Measurements from ENCODE around the gene SBNO1.
A peak's percentile ranks its signal among the peaks of the same experiment; 100 is the strongest.

Gene SBNO1

GRCh38 chr12:123271001-123271668, 93.5 kb downstream of the SBNO1 start:
- TF ChIP-seq Cebpa-rat (IDR thresholded peaks at IDR 0.05), result no peak
- Histone ChIP-seq H3K4me2 (peak overlapping the region; percentile 95 to 100 (median 99)), H3K4me3 (peak overlapping the region; percentile 89 to 100 (median 98))

GRCh38 chr12:123270214-123271000, 94.2 kb downstream of the SBNO1 start:
- Histone ChIP-seq H3K36me3 (peaks cover 12 to 25% (median 19%) of the 10 kb centered on the region in 11 experiments; a peak in 20 of 22 replicates), H3K4me1 (peaks cover 34 to 52% (median 46%) of the 10 kb centered on the region in 10 experiments), H4K20me1 (peaks cover 0 to 38% (median 11%) of the 10 kb centered on the region in 11 experiments; a peak in 9 of 22 replicates), H3K4me2 (peak overlapping the region; percentile 95 to 100 (median 99)), H3K9ac (peak overlapping the region; percentile 92 to 100 (median 96)), H3K27me3 (no peaks in the 10 kb centered on the region), H3K9me3 (replicated peaks in 1 of 11) (no peaks in the 10 kb centered on the region), H3K4me3 (peak overlapping the region; percentile 89 to 100 (median 98)), H3K27ac (peak overlapping the region; percentile 89 to 98 (median 94))
- TF ChIP-seq Cebpa-rat (IDR thresholded peaks at IDR 0.05), result no peak

More at GRCh38 chr12:123271001-123271668, 93.5 kb downstream of the SBNO1 start:
- Histone ChIP-seq H3K27me3 (no peaks in the 10 kb centered on the region), H3K36me3 (peaks cover 5 to 17% (median 12%) of the 10 kb centered on the region in 11 experiments; a peak in 17 of 22 replicates), H3K27ac (peak overlapping the region; percentile 89 to 98 (median 94)), H3K9ac (peak overlapping the region; percentile 92 to 100 (median 96)), H4K20me1 (peaks cover 0 to 31% (median 10%) of the 10 kb centered on the region in 11 experiments; a peak in 8 of 22 replicates), H3K4me1 (peaks cover 34 to 50% (median 44%) of the 10 kb centered on the region in 10 experiments), H3K9me3 (replicated peaks in 1 of 11) (no peaks in the 10 kb centered on the region)

GRCh38 chr12:123269896-123270213, 94.8 kb downstream of the SBNO1 start:
- H3K4me2 ChIP-seq, result peak overlapping the region; percentile 95 to 100 (median 99)
- peak overlapping the region; percentile 89 to 98 (median 94) for H3K27ac ChIP-seq
- peaks cover 0 to 44% (median 13%) of the 10 kb centered on the region in 11 experiments; a peak in 11 of 22 replicates for H4K20me1 ChIP-seq
- no peak for TF ChIP-seq Cebpa-rat (IDR thresholded peaks at IDR 0.05)
- H3K9ac ChIP-seq, result peak overlapping the region; percentile 92 to 100 (median 96)
- H3K4me3 ChIP-seq, result peak overlapping the region; percentile 89 to 100 (median 98)
- H3K27me3 ChIP-seq, result no peaks in the 10 kb centered on the region
- peaks cover 34 to 52% (median 46%) of the 10 kb centered on the region in 10 experiments for H3K4me1 ChIP-seq
- peaks cover 17 to 30% (median 25%) of the 10 kb centered on the region in 11 experiments; a peak in 21 of 22 replicates for H3K36me3 ChIP-seq
- no peaks in the 10 kb centered on the region for H3K9me3 ChIP-seq (replicated peaks in 1 of 11)

GRCh38 chr12:123269395-123269892, 95.2 kb downstream of the SBNO1 start:
- no peaks in the 10 kb centered on the region for H3K9me3 ChIP-seq (replicated peaks in 1 of 11)
- H3K36me3 ChIP-seq, result peaks cover 21 to 34% (median 29%) of the 10 kb centered on the region in 11 experiments; a peak in 21 of 22 replicates
- no peak for TF ChIP-seq Cebpa-rat (IDR thresholded peaks at IDR 0.05)
- peak overlapping the region; percentile 92 to 100 (median 96) for H3K9ac ChIP-seq
- peaks cover 34 to 52% (median 46%) of the 10 kb centered on the region in 10 experiments for H3K4me1 ChIP-seq
- H3K27ac ChIP-seq, result peak overlapping the region; percentile 89 to 98 (median 94)
- peaks cover 0 to 48% (median 15%) of the 10 kb centered on the region in 11 experiments; a peak in 11 of 22 replicates for H4K20me1 ChIP-seq
- H3K4me3 ChIP-seq, result peak overlapping the region; percentile 89 to 100 (median 98)
- no peaks in the 10 kb centered on the region for H3K27me3 ChIP-seq
- peak overlapping the region; percentile 95 to 100 (median 99) for H3K4me2 ChIP-seq

- peak overlapping the region; percentile 95 to 100 (median 99) for H3K4me2 ChIP-seq
- peaks cover 34 to 52% (median 46%) of the 10 kb centered on the region in 10 experiments for H3K4me1 ChIP-seq
- H3K27me3 ChIP-seq, result no peaks in the 10 kb centered on the region
- H4K20me1 ChIP-seq, result peaks cover 0 to 52% (median 15%) of the 10 kb centered on the region in 11 experiments; a peak in 12 of 22 replicates
- no peak for TF ChIP-seq Cebpa-rat (IDR thresholded peaks at IDR 0.05)
- peak overlapping the region; percentile 37 to 98 (median 94); a peak in 21 of 22 replicates for H3K27ac ChIP-seq
- no peaks in the 10 kb centered on the region for H3K9me3 ChIP-seq (replicated peaks in 1 of 11)
- H3K36me3 ChIP-seq, result peaks cover 26 to 40% (median 35%) of the 10 kb centered on the region in 11 experiments; a peak in 21 of 22 replicates
- H3K9ac ChIP-seq, result peak overlapping the region; percentile 92 to 100 (median 96); a peak in 21 of 22 replicates
- H3K4me3 ChIP-seq, result peak overlapping the region; percentile 89 to 100 (median 98)
Measured at GRCh38 chr12:123268850-123269249, 95.8 kb downstream of the SBNO1 start.

- Histone ChIP-seq H3K27ac (peak overlapping the region; percentile 25 to 98 (median 94); a peak in 21 of 22 replicates), H3K9ac (peak overlapping the region; percentile 40 to 100 (median 96); a peak in 21 of 22 replicates), H3K4me1 (peaks cover 34 to 57% (median 44%) of the 10 kb centered on the region in 10 experiments), H3K27me3 (no peaks in the 10 kb centered on the region), H4K20me1 (peaks cover 0 to 52% (median 15%) of the 10 kb centered on the region in 11 experiments; a peak in 12 of 22 replicates), H3K9me3 (replicated peaks in 1 of 11) (no peaks in the 10 kb centered on the region), H3K4me2 (peak overlapping the region; percentile 95 to 100 (median 99)), H3K36me3 (peaks cover 33 to 46% (median 41%) of the 10 kb centered on the region in 11 experiments), H3K4me3 (peak overlapping the region; percentile 89 to 100 (median 98))
- no peak for TF ChIP-seq Cebpa-rat (IDR thresholded peaks at IDR 0.05)
Measured at GRCh38 chr12:123267991-123268843, 96.4 kb downstream of the SBNO1 start.

GRCh38 chr12:123267335-123267920, 97.2 kb downstream of the SBNO1 start:
- Histone ChIP-seq H3K4me2 (peak overlapping the region; percentile 95 to 100 (median 99)), H4K20me1 (peaks cover 0 to 57% (median 17%) of the 10 kb centered on the region in 11 experiments; a peak in 14 of 22 replicates), H3K4me1 (peaks cover 27 to 56% (median 37%) of the 10 kb centered on the region in 10 experiments), H3K27ac (peak overlapping the region in 10 of 11 experiments; percentile 33 to 98 (median 94); a peak in 21 of 22 replicates), H3K9me3 (replicated peaks in 1 of 11) (no peaks in the 10 kb centered on the region), H3K27me3 (no peaks in the 10 kb centered on the region), H3K4me3 (peak overlapping the region in 6 of 10 experiments; percentile 89 to 100 (median 98); a peak in 10 of 20 replicates), H3K36me3 (peaks cover 37 to 54% (median 47%) of the 10 kb centered on the region in 11 experiments), H3K9ac (peak overlapping the region; percentile 40 to 100 (median 96); a peak in 21 of 22 replicates)
- TF ChIP-seq Cebpa-rat (IDR thresholded peaks at IDR 0.05), result no peak
